GM21423 (cell line): ENCODE data around the gene POP4.

Experiments
- ATAC-seq: cut with Tn5 transposase; IDR thresholded peaks from one replicate; pipeline ENCODE4 v1.9.1; 2021; ENCODE audit warnings: mild to moderate bottlenecking, moderate library complexity; ENCODE audit not compliant: unreplicated experiment

Gene POP4

GRCh38 chr19:29660835-29661234 lies 54.8 kb downstream of the POP4 start:
- ATAC-seq: no peak

GRCh38 chr19:29662278-29662603 lies 56.2 kb downstream of the POP4 start:
- no peak for ATAC-seq

DNA sequence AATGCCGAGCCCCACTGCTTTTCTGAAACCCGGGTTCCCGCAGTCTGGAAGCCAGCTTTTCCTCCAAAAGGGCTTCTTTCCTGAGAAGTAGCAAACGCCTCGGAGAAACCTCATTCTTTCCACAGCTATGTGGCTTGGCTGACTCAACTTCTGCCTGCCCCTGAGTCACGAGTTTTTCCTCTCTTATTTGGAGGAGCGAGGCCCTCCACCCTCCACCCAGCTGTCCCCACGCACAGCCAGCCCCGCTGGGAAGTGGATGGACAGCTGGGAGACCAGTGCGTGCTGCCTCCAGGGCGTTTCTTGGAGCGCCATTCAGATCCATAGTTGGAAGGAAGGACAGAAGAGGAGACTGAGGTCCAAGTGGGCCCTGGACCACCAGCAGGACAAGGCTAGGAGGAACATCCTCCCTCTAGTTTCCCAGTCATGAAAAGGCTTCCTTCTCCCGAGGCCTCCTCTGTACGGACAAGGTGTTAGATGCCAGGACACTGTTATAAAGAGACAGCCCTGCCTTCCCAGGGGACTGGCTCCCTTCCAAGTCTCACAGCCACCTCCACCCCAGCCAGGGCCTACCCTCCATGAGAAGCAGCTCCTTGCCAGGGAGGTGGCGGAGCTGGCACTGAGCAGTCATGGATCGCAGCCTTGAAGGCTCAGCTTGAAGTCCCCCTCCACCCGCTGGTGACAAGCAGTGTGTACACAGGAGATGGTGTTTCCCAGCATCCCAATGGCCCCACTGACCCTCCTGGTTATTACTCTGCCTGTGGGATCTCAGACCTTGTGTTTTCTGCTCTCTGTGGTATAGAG lies 56.7 kb downstream of the POP4 start:
- ATAC-seq: no peak

DNA sequence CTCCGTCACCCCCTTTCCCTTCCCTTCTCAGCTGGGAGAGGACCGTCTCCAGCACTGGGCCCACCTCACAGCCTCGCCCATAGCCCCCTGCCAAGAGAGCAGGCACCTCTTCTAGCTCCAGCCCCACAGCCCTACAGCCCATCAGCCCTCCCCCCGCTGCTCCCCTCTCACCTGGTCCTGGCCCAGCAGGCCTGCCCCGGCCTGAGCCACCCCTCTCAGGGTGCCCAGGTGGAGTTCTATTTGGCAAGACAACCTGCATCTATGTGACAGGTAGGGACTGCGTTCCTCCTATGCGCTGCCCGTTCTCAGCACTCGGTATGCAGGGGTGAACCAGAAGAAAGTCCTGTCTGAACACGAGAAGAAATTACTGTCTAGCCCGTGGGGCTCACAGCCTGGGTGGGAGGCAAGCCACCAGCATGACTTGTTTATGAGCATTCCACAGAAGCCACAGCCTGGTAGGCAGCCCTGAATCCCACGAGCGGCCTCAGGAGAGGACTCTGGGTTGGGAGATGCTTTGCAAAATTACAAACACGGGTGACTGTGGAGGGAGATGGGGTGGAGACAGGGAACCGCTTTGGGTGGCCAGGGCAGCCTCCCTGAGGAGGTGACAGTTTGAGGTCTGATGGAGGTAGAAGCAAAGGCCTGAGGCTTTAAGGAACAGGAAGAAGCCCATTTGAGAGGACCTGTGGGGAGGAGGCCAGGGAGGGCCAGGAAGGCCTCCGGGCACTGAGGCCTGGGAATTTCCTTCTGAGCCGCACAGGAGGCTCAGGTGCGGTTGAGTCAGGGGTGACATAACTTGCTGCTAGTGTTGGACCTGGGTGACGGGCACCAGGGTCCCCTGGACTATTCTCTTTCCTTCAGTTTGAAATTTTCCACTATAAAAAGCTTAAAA lies 58.0 kb downstream of the POP4 start:
- ATAC-seq: no peak

DNA sequence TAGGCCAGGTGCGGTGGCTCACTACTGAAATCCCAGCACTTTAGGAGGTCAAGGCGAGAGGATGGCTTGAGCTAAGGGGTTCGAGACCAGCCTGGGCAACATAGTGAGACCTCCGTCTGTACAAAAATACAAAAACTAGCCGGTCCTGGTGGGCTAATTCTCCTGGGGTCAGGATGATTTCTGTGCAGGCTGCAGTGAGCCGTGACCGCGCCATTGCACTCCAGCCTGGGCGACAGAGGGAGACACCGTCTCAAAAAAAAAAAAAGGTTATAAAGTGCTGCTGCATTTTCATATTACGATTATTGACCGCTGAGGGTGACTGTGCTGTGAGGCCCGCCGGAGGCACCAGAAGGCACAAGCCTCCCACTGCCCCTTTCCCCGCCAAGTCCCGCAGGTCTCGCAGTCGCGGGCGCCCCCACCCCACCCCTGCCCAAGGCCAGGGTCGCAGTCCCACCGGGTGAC lies 58.7 kb downstream of the POP4 start:
- ATAC-seq: no peak

DNA sequence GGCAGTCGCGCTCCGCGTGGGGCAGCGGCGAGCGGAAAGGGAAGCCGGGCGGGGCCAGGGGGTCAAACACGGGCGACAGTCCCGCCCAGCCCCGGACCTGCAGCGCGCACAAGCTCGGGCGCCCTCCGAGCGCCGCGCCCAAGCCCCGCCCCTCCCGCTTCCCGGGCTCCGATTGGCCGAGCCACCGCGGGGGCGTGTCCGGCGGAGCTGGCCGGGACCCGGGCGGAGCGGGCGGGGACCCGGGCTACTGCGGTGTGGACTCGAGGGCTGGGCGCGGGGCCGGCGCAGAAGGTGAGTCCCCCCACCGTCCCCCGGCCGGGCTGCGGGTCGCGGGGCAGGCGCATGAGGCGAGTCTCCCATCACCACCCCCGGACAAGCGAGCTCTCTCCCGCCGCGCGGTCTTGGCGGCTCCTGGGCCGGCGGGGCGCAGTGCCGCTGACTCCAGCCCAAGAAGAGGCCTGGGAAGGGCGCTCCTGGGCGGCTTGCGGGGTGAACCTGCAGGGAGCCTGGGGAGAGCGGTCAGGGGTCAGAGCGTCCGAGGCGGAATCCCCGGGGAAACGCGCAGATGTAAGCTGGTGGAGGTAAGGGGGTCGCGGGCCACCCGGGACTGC lies 59.2 kb downstream of the POP4 start, which contains the start of gene PLEKHF1:
PLEKHF1 (plus strand) TSS at position 247 of the 611 bp plus-strand sequence. CDS start 8,379 bp downstream, outside the sequence.
- peak; percentile 88 for ATAC-seq

DNA sequence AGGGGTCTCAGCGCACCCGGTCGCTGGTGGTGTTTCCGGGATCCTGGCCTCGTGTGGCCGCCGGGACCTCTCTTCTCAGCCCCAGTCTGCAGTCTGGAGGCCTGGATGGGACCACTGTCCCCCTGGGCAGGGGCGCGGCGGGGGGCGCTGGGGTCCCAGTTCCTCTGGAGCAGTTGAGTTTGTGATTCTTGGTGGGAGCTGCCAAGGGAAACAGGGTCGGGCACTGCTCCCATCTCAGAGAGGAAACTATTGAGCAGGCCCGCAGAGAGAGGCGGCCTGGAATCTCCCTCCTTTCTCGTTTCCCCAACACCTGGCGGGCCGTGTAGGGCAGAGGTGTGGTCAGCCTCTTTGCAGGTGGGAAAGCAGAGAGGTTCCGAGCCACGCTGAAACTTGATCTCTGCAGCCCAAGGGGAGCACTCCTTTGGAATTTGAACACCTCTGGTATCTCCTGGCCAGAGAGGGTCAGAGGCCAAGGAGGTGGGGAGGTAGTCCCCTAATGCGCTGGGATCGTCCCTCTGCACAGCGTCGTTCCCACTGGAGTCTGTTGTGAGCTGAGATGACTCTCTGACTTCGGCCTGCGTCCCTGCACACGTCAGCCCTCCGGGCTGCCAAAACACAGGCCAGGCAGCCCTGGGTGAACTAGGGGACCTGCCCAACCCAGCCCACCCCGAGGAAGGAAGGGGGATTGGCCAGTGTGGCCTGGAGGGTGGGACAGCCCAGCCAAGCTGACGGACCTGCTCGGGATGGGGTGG lies 59.9 kb downstream of the POP4 start:
- ATAC-seq: peak; percentile 2
